Stomach (tissue), 9 donors: ENCODE measurements around the gene MSI2. TPM values are rescaled to one million over a fixed set of nuclear protein-coding genes. Genes with fewer than 3 reads are reported as not detected.
"Not testable (repeated sequence)": the region's sequence is repeated elsewhere in the genome, so short reads cannot be mapped to it uniquely, and the experiment has no call there.

Experiments
- DNase-seq, 2 donors: peaks; one replicate each; pipeline versions ENCODE4 v3.0.0 to v3.0.0-alpha.2; 2013 to 2019
- H3K27ac ChIP-seq, 5 donors: fragments of 200-600 bp in 4 of 5; sonication (generic) in 4 of 5; one replicate each; pipeline ENCODE4 v1.5.1; 2013 to 2019; ENCODE audit warnings: mild to moderate bottlenecking in 1 of 5, moderate library complexity in 1 of 5
- H3K27me3 ChIP-seq, 3 donors: fragments of 200-600 bp; sonication (generic); one replicate each; pipeline ENCODE4 v1.5.1; 2017 to 2019; ENCODE audit warnings: mixed run types in 1 of 3
- H3K36me3 ChIP-seq, 4 donors: fragments of 200-600 bp; sonication (generic); 1 replicate in 3 of 4; 2 replicates in 1 of 4; pipeline ENCODE4 v1.5.1; 2016 to 2019
- H3K4me1 ChIP-seq, 4 donors: fragments of 200-600 bp; sonication (generic); one replicate each; pipeline ENCODE4 v1.5.1; 2016 to 2019
- H3K4me3 ChIP-seq, 4 donors: fragments of 200-600 bp; sonication (generic) in 3 of 4; one replicate each; pipeline ENCODE4 v1.5.1; 2016 to 2019; ENCODE audit warnings: mild to moderate bottlenecking in 1 of 4
- H3K9me3 ChIP-seq, 4 donors: fragments of 200-600 bp; sonication (generic); one replicate each; pipeline ENCODE4 v1.5.1; 2016 to 2019
- CTCF ChIP-seq, 7 experiments: fragments of 450-650 bp in 4 of 7; fragments of 200-600 bp in 3 of 7; sonication (generic) in 3 of 7; IDR thresholded peaks; one replicate each; pipeline ENCODE4 v1.5.1; 2016 to 2019; ENCODE audit warnings: antibody characterized with exemption in 7 of 7, control low read depth in 2 of 7, mild to moderate bottlenecking in 1 of 7
- EP300 ChIP-seq: sonication (generic); formaldehyde crosslinking; IDR thresholded peaks from one replicate; pipeline ENCODE4 v1.6.1; 2017; ENCODE audit warnings: antibody characterized with exemption
- POLR2A ChIP-seq, 4 donors: fragments of 450-650 bp; IDR thresholded peaks; one replicate each; pipeline ENCODE4 v1.6.1; 2016; ENCODE audit warnings: antibody characterized with exemption in 4 of 4, control low read depth in 2 of 4, mild to moderate bottlenecking in 1 of 4, moderate library complexity in 1 of 4
- POLR2AphosphoS5 ChIP-seq, 3 donors: sonication (generic); formaldehyde crosslinking; IDR thresholded peaks; one replicate each; pipeline ENCODE4 v1.6.1; 2016; ENCODE audit warnings: antibody characterized with exemption in 3 of 3
- WGBS, 5 donors: extraction: QIAGEN DNeasy Blood & Tissue Kit in 3 of 5; methylation state at CpG; one replicate each; pipeline versions ENCODE4 v1.1.5 to v1.1.7; 2013 to 2018; 5-methylcytosine and 5-hydroxymethylcytosine counted together
- intact Hi-C: fragments of 100-400 bp; cut with DNase I; formaldehyde crosslinking; loops from one replicate; pipeline ENCODE4 v1.15.1; 2023; ENCODE audit warnings: low total_unique reads
- polyA plus RNA-seq, 3 donors: library from polyadenylated mRNA; stranded (reverse); fragments of 200-250 nt; gene quantifications; one replicate each; pipeline ENCODE4 v1.2.3, GENCODE V29; 2013
- total RNA-seq, 5 donors: library from RNA; depleted of rRNA; stranded (reverse); fragments of >200 nt; gene quantifications; one replicate each; pipeline versions ENCODE4 v1.1.0 to v1.2.3, GENCODE V29; 2014 to 2016
- donor health status: healthy with polysubstance abuse.
- donor health status: Bipolar disorder and iron deficiency.
- donor health status: healthy.

The MSI2 gene
- total and polyA plus RNA-seq, 8 donors: 8.3 to 72.4 (median 22.9) TPM

- no peak overlapping the region for H3K4me3 ChIP-seq
- no peaks in the 10 kb centered on the region for H3K9me3 ChIP-seq
- WGBS, 5 donors: 48 to 73% (median 57%) methylated on average over 8 of the region's 8 CpGs
- intact Hi-C loops: no loop called here
- H3K27me3 ChIP-seq: no peaks in the 10 kb centered on the region
- DNase-seq: peak in 1 of 2 donors; percentile 30
- no peaks in the 10 kb centered on the region for H3K4me1 ChIP-seq
- H3K36me3 ChIP-seq: no peaks in the 10 kb centered on the region
- TF ChIP-seq CTCF (IDR thresholded peaks at IDR 0.05): no peak
- no peak overlapping the region for H3K27ac ChIP-seq
Observed at GRCh38 chr17:57215317-57215716, 41.0 kb upstream of the MSI2 start.

- TF ChIP-seq POLR2A (IDR thresholded peaks at IDR 0.05): no peak
- TF ChIP-seq POLR2AphosphoS5 (IDR thresholded peaks at IDR 0.05): no peak
- TF ChIP-seq EP300: no peak
- no peak for TF ChIP-seq CTCF (IDR thresholded peaks at IDR 0.05)
- no peaks in the 10 kb centered on the region for H3K27me3 ChIP-seq
- 75 to 85% (median 83%) methylated on average over 3 of the region's 3 CpGs for WGBS, 5 donors
- no peaks in the 10 kb centered on the region for H3K4me1 ChIP-seq
- H3K36me3 ChIP-seq: no peaks in the 10 kb centered on the region
- no peak overlapping the region for H3K4me3 ChIP-seq
- no peak overlapping the region for H3K27ac ChIP-seq
- intact Hi-C loops: no loop called here
- no peak for DNase-seq
- peaks cover 0 to 14% (median 6%) of the 10 kb centered on the region in 4 donors for H3K9me3 ChIP-seq
Observed at GRCh38 chr17:57221366-57222350, 34.7 kb upstream of the MSI2 start.

- H3K4me3 ChIP-seq, H3K36me3 ChIP-seq, H3K4me1 ChIP-seq, H3K27ac ChIP-seq, intact Hi-C loops, H3K27me3 ChIP-seq, DNase-seq: not testable (repeated sequence)
- H3K9me3 ChIP-seq: peaks cover 0 to 14% (median 6%) of the 10 kb centered on the region in 4 donors
- WGBS, 5 donors: 72 to 94% (median 88%) methylated on average over 1 of the region's 1 CpG
Observed at GRCh38 chr17:57222422-57222821, 33.9 kb upstream of the MSI2 start.

GRCh38 chr17:57225127-57225526, 31.2 kb upstream of the MSI2 start:
- Histone ChIP-seq H3K27ac (no peak overlapping the region), H3K4me1 (no peaks in the 10 kb centered on the region), H3K27me3 (no peaks in the 10 kb centered on the region), H3K4me3 (no peak overlapping the region), H3K36me3 (no peaks in the 10 kb centered on the region), H3K9me3 (peaks cover 0 to 14% (median 6%) of the 10 kb centered on the region in 4 donors)
- intact Hi-C loops: no loop called here
- TF ChIP-seq POLR2A (IDR thresholded peaks at IDR 0.05) (no peak), CTCF (IDR thresholded peaks at IDR 0.05) (no peak), POLR2AphosphoS5 (IDR thresholded peaks at IDR 0.05) (no peak), EP300 (no peak)
- DNase-seq: no peak
- 79 to 89% (median 86%) methylated on average over 2 of the region's 2 CpGs for WGBS, 5 donors

- intact Hi-C loops: no loop called here
- 33 to 54% (median 45%) methylated on average over 1 of the region's 1 CpG for WGBS, 5 donors
- DNase-seq: no peak
- TF ChIP-seq CTCF (IDR thresholded peaks at IDR 0.05): no peak
- Histone ChIP-seq H3K27me3 (no peaks in the 10 kb centered on the region), H3K27ac (no peak overlapping the region), H3K36me3 (no peaks in the 10 kb centered on the region), H3K9me3 (peaks cover 0 to 6% (median 2%) of the 10 kb centered on the region in 4 donors), H3K4me3 (no peak overlapping the region), H3K4me1 (peaks cover 0 to 8% (median 7%) of the 10 kb centered on the region in 4 donors)
Observed at GRCh38 chr17:57226793-57227192, 29.5 kb upstream of the MSI2 start.
